GM12878 (cell line): ENCODE measurements around the gene FBXW12. TPM values are rescaled to one million over a fixed set of nuclear protein-coding genes. Genes with fewer than 3 reads are reported as not detected.
A peak's percentile ranks its signal among the peaks of the same experiment; 100 is the strongest.

Experiments used
- ASH2L ChIP-seq: fragments of 300-600, 200-600 bp; sonication (generic); IDR thresholded peaks from 2 replicates; pipeline ENCODE4 v1.6.1; 2017; ENCODE audit warnings: low read depth, mild to moderate bottlenecking, borderline replicate concordance
- CEBPB ChIP-seq, 2 experiments: fragments of 150-350 bp in 1 of 2; IDR thresholded peaks; 2 replicates each; pipeline ENCODE4 v1.6.1; 2012 to 2014; ENCODE audit warnings: low read depth in 2 of 2, low read length in 2 of 2, borderline replicate concordance in 1 of 2, inconsistent platforms in 1 of 2
- CEBPZ ChIP-seq: fragments of 150-350 bp; IDR thresholded peaks from 2 replicates; pipeline ENCODE4 v1.6.1; 2016; ENCODE audit warnings: low read depth, low read length
- CUX1 ChIP-seq: IDR thresholded peaks from 2 replicates; pipeline ENCODE4 v1.6.1; 2012; ENCODE audit warnings: improper control_type of control experiment, low read depth, low read length; ENCODE audit not compliant: insufficient replicate concordance
- HDGF ChIP-seq: fragments of 450-650 bp; IDR thresholded peaks from 2 replicates; pipeline ENCODE4 v1.6.1; 2016; ENCODE audit warnings: antibody characterized with exemption
- PAX5 ChIP-seq: IDR thresholded peaks from 2 replicates; pipeline ENCODE4 v1.6.1; 2011; ENCODE audit warnings: low read depth, low read length, borderline replicate concordance
- POLR2AphosphoS5 ChIP-seq: IDR thresholded peaks from 2 replicates; pipeline ENCODE4 v1.6.1; 2011; ENCODE audit warnings: mild to moderate bottlenecking, low read length, inconsistent platforms
- RB1 ChIP-seq: fragments of 450-650 bp; formaldehyde crosslinking; IDR thresholded peaks from 2 replicates; pipeline ENCODE4 v1.6.1; 2017; ENCODE audit warnings: mild to moderate bottlenecking, borderline replicate concordance
- SKIL ChIP-seq: fragments of 450-650 bp; IDR thresholded peaks from 2 replicates; pipeline ENCODE4 v1.6.1; 2017; ENCODE audit warnings: mild to moderate bottlenecking, low read depth, inconsistent platforms; ENCODE audit not compliant: poor library complexity, severe bottlenecking
- SMAD5 ChIP-seq: IDR thresholded peaks from 2 replicates; pipeline ENCODE4 v1.6.1; 2016; ENCODE audit warnings: antibody characterized with exemption, low read depth
- TAF1 ChIP-seq: IDR thresholded peaks from 2 replicates; pipeline ENCODE4 v1.6.1; 2011; ENCODE audit warnings: mild to moderate bottlenecking, low read depth, low read length, borderline replicate concordance
- ZBTB40 ChIP-seq: fragments of 450-650 bp; IDR thresholded peaks from 2 replicates; pipeline ENCODE4 v1.6.1; 2016; ENCODE audit warnings: mild to moderate bottlenecking, moderate library complexity, borderline replicate concordance
- polyA plus RNA-seq, 11 experiments: library from polyadenylated mRNA; depleted of rRNA in 4 of 11; unstranded in 6 of 11; stranded (reverse) in 5 of 11; fragments of >200 nt; fragmentation: Nextera tagmentation in 4 of 11; fragmentation: Illumina TruSeq in 1 of 11; extraction: Ambion mirVana in 4 of 11; extraction: Trizol in 1 of 11; gene quantifications; 1 replicate in 1 of 11; 2 replicates in 10 of 11; pipeline versions ENCODE4 v1.2.1 to v1.2.3, GENCODE V29; 2011 to 2016; ENCODE audit warnings: inconsistent platforms in 2 of 11, missing spikeins in 2 of 11, low read depth in 1 of 11
- total RNA-seq, 4 experiments: library from RNA; depleted of rRNA in 3 of 4; stranded (reverse); fragments of >200 nt in 3 of 4; fragmentation: Illumina TruSeq in 1 of 4; extraction: Trizol in 1 of 4; gene quantifications; 2 replicates each; pipeline versions ENCODE4 v1.2.1 to v1.2.3, GENCODE V29; 2013 to 2021

The FBXW12 gene
- total and polyA plus RNA-seq, 10 of the 15 experiments (the other 5 are each of a cell fraction or from before 2014, with no cell fraction given) = 0.04 to 0.18 (median 0.12) TPM; not detected in 4

GRCh38 chr3:48439820-48440589 lies 68.0 kb downstream of the FBXW12 start, which contains the start of the genes CCDC51 and TMA7 (continued):
- no peak for TF ChIP-seq SKIL
- peak; percentile 43; the same call in 1 of the 2 replicates for TF ChIP-seq TAF1
- TF ChIP-seq ZBTB40 = peak; percentile 96
- peak; percentile 88; the same call in 1 of the 2 replicates for TF ChIP-seq SMAD5
- TF ChIP-seq CUX1 = no peak
- no peak for TF ChIP-seq RB1
- no peak for TF ChIP-seq ASH2L
- TF ChIP-seq CEBPB (IDR thresholded peaks at IDR 0.05; ENCODE audit: borderline replicate concordance in 1 of 2, low read depth in 2 of 2, low read length in 2 of 2) = no peak
- TF ChIP-seq POLR2AphosphoS5 = peak; percentile 89
- peak; percentile 47; the same call in 1 of the 2 replicates for TF ChIP-seq CEBPZ
- peak; percentile 88; the same call in 1 of the 2 replicates for TF ChIP-seq HDGF
- TF ChIP-seq PAX5 = no peak
